ENCODE measurements around the gene GALNT8.

DNA sequence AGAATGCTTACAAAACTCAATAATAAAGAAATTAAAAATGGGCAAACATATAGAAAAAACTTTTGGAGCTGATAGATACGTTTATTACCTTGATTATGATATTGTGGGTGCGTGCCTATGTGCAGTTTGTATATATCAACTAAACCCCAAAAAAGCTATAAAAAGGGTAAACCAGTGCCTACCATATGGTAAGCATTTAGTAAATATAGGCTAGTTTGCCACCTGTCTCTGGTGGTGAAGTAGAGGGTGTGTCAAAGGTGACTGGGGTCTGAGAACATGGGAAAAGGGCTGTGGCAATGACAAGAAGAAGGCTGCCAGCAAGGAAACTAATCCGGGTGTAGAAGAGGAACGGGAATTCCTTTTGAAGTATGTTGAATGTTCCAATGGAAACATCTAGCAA, 18.3 kb downstream of the GALNT8 start:
- TF ChIP-seq, protein P1, sequence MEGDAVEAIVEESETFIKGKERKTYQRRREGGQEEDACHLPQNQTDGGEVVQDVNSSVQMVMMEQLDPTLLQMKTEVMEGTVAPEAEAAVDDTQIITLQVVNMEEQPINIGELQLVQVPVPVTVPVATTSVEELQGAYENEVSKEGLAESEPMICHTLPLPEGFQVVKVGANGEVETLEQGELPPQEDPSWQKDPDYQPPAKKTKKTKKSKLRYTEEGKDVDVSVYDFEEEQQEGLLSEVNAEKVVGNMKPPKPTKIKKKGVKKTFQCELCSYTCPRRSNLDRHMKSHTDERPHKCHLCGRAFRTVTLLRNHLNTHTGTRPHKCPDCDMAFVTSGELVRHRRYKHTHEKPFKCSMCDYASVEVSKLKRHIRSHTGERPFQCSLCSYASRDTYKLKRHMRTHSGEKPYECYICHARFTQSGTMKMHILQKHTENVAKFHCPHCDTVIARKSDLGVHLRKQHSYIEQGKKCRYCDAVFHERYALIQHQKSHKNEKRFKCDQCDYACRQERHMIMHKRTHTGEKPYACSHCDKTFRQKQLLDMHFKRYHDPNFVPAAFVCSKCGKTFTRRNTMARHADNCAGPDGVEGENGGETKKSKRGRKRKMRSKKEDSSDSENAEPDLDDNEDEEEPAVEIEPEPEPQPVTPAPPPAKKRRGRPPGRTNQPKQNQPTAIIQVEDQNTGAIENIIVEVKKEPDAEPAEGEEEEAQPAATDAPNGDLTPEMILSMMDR (IDR thresholded peaks at IDR 0.05) = no peak
- TF ChIP-seq POLR2A (IDR thresholded peaks at IDR 0.05; ENCODE audit: low read depth) (no peak), POLR2AphosphoS5 (IDR thresholded peaks at IDR 0.05) (no peak), EP300 (IDR thresholded peaks at IDR 0.05) (no peak)

Measured in esophagus muscularis mucosa (tissue), 4 donors.